GM23338 (cell line): Measurements from ENCODE around the gene SLC6A7. TPM values are rescaled to one million over a fixed set of nuclear protein-coding genes. Genes with fewer than 3 reads are reported as not detected.

Source experiments
- ATAC-seq: fragments of 200-7000 bp; cut with Tn5 transposase; 3 replicates; pipeline ENCODE4 v1.9.1; 2020
- DNase-seq: peaks from one replicate; pipeline ENCODE4 v3.0.0-alpha.2; 2015; ENCODE audit warnings: low spot score
- H2AFZ ChIP-seq: fragments of 200-600 bp; sonication (generic); 2 replicates; pipeline ENCODE4 v1.8.0; 2016; ENCODE audit warnings: antibody characterized with exemption, mild to moderate bottlenecking, moderate library complexity
- H3F3A ChIP-seq: fragments of 200-600 bp; sonication (generic); replicated peaks from 2 replicates; pipeline ENCODE4 v1.8.0; 2017; ENCODE audit warnings: antibody characterized with exemption, mixed run types, low read depth
- H3K27ac ChIP-seq: fragments of 200-600 bp; sonication (generic); 2 replicates; pipeline ENCODE4 v1.6.1; 2016; ENCODE audit warnings: low read depth
- H3K27me3 ChIP-seq: fragments of 200-600 bp; sonication (generic); 2 replicates; pipeline ENCODE4 v1.8.0; 2016; ENCODE audit warnings: mild to moderate bottlenecking, mixed run types, moderate library complexity; ENCODE audit not compliant: insufficient read depth
- H3K36me3 ChIP-seq: fragments of 200-600 bp; sonication (generic); 2 replicates; pipeline ENCODE4 v1.8.0; 2016; ENCODE audit warnings: mild to moderate bottlenecking; ENCODE audit not compliant: insufficient read depth
- H3K4me1 ChIP-seq: fragments of 200-600 bp; sonication (generic); 2 replicates; pipeline ENCODE4 v1.8.0; 2016; ENCODE audit warnings: mild to moderate bottlenecking, moderate library complexity; ENCODE audit not compliant: insufficient read depth
- H3K4me2 ChIP-seq: fragments of 200-600 bp; sonication (generic); 2 replicates; pipeline ENCODE4 v1.7.1; 2017; ENCODE audit warnings: mixed run types
- H3K4me3 ChIP-seq: fragments of 200-600 bp; sonication (generic); 2 replicates; pipeline ENCODE4 v1.6.1; 2016; ENCODE audit warnings: mixed run types
- H3K79me2 ChIP-seq: fragments of 200-600 bp; sonication (generic); replicated peaks from 2 replicates; pipeline ENCODE4 v1.8.0; 2017; ENCODE audit warnings: mild to moderate bottlenecking; ENCODE audit not compliant: insufficient read depth
- H3K9me2 ChIP-seq: fragments of 200-600 bp; sonication (generic); 2 replicates; pipeline ENCODE4 v1.8.0; 2017; ENCODE audit not compliant: insufficient read depth
- H4K20me1 ChIP-seq: fragments of 200-600 bp; sonication (generic); replicated peaks from 2 replicates; pipeline ENCODE4 v1.8.0; 2017; ENCODE audit warnings: mild to moderate bottlenecking; ENCODE audit not compliant: insufficient read depth
- H3K27ac Mint-ChIP-seq: 2 replicates; pipeline ENCODE4 v1.8.0; 2020; ENCODE audit warnings: inconsistent platforms, mild to moderate bottlenecking, moderate library complexity, mixed read lengths
- H3K27me3 Mint-ChIP-seq: 3 replicates; pipeline ENCODE4 v1.8.0; 2022; ENCODE audit warnings: low read depth, mild to moderate bottlenecking, moderate library complexity, mixed read lengths, inconsistent platforms; ENCODE audit not compliant: insufficient read depth, poor library complexity
- H3K36me3 Mint-ChIP-seq: 3 replicates; pipeline ENCODE4 v1.8.0; 2021; ENCODE audit warnings: low read depth, mild to moderate bottlenecking, inconsistent platforms, moderate library complexity, mixed read lengths
- H3K4me1 Mint-ChIP-seq: 3 replicates; pipeline ENCODE4 v1.8.0; 2020; ENCODE audit warnings: mild to moderate bottlenecking, inconsistent platforms, mixed read lengths
- H3K4me3 Mint-ChIP-seq: 3 replicates; pipeline ENCODE4 v1.8.0; 2021; ENCODE audit warnings: moderate library complexity, mild to moderate bottlenecking, inconsistent platforms, mixed read lengths
- H3K9me3 Mint-ChIP-seq: 3 replicates; pipeline ENCODE4 v1.8.0; 2020; ENCODE audit warnings: moderate library complexity, mild to moderate bottlenecking, inconsistent platforms, mixed read lengths
- EZH2phosphoT487 ChIP-seq: fragments of 200-600 bp; sonication (generic); IDR thresholded peaks from one replicate; pipeline ENCODE4 v1.8.1; 2018; ENCODE audit warnings: antibody characterized with exemption; ENCODE audit not compliant: unreplicated experiment
- JUNB ChIP-seq: IDR thresholded peaks from one replicate; pipeline ENCODE4 v1.6.1; 2016; ENCODE audit warnings: antibody characterized with exemption; ENCODE audit not compliant: unreplicated experiment
- NANOG ChIP-seq: IDR thresholded peaks from 2 replicates; pipeline ENCODE4 v1.6.1; 2016; ENCODE audit warnings: antibody characterized with exemption, borderline replicate concordance
- STAT1 ChIP-seq: IDR thresholded peaks from one replicate; pipeline ENCODE4 v1.6.1; 2016; ENCODE audit warnings: antibody characterized with exemption; ENCODE audit not compliant: unreplicated experiment
- polyA plus RNA-seq: library from polyadenylated mRNA; unstranded; fragments of >200 nt; fragmentation: Nextera tagmentation; extraction: Ambion mirVana; gene quantifications from 2 replicates; pipeline ENCODE4 v1.2.1, GENCODE V29; 2016
- total RNA-seq: library from RNA; depleted of rRNA; stranded (reverse); fragments of >200 nt; shearing (Covaris generic); gene quantifications from 2 replicates; pipeline ENCODE4 v1.2.3, GENCODE V29; 2014
- TF ChIP-seq, protein P1 (sequence below): fragments of 250-450 bp; sonication (Bioruptor Pico); IDR thresholded peaks from 2 replicates; pipeline ENCODE4 v1.5.0; 2020; ENCODE audit warnings: mild to moderate bottlenecking, moderate library complexity
- TF ChIP-seq, protein P2 (sequence below): IDR thresholded peaks from one replicate; pipeline ENCODE4 v1.6.1; 2018; ENCODE audit warnings: antibody characterized with exemption; ENCODE audit not compliant: unreplicated experiment
- TF ChIP-seq, protein P3 (sequence below), 2 experiments: fragments of 200-600 bp in 1 of 2; sonication (generic) in 1 of 2; conservative IDR thresholded peaks; 2 replicates each; pipeline versions ENCODE4 v1.5.1 to v1.6.1; 2016 to 2017; ENCODE audit warnings: antibody characterized with exemption in 2 of 2, low read depth in 2 of 2, mild to moderate bottlenecking in 2 of 2, moderate library complexity in 1 of 2

SLC6A7 gene
- total and polyA plus RNA-seq, 2 experiments from 2014 or later: not detected

- peak; percentile 41 for ATAC-seq
- no peaks in the 10 kb centered on the region for H3F3A ChIP-seq
- no peaks in the 10 kb centered on the region for H3K4me1 ChIP-seq
- H3K36me3 Mint-ChIP-seq: no peaks in the 10 kb centered on the region
- no peaks in the 10 kb centered on the region for H3K9me3 Mint-ChIP-seq
- H3K4me2 ChIP-seq: no peak overlapping the region
- H3K27me3 Mint-ChIP-seq: peaks cover 4% of the 10 kb centered on the region
- no peak overlapping the region for H3K27ac ChIP-seq
- H3K36me3 ChIP-seq: no peaks in the 10 kb centered on the region
- H3K79me2 ChIP-seq: no peaks in the 10 kb centered on the region
- H4K20me1 ChIP-seq: no peaks in the 10 kb centered on the region
- H3K4me3 Mint-ChIP-seq: no peak overlapping the region
- no peaks in the 10 kb centered on the region for H3K27me3 ChIP-seq
- no peak overlapping the region for H2AFZ ChIP-seq
- DNase-seq: no peak
- H3K4me3 ChIP-seq: no peak overlapping the region
- H3K9me2 ChIP-seq: no peaks in the 10 kb centered on the region
- H3K4me1 Mint-ChIP-seq: peaks cover 3% of the 10 kb centered on the region; the same call in 1 of the 3 replicates
- TF ChIP-seq JUNB (no peak), NANOG (no peak), STAT1 (no peak), EZH2phosphoT487 (no peak)
- TF ChIP-seq, protein P1, sequence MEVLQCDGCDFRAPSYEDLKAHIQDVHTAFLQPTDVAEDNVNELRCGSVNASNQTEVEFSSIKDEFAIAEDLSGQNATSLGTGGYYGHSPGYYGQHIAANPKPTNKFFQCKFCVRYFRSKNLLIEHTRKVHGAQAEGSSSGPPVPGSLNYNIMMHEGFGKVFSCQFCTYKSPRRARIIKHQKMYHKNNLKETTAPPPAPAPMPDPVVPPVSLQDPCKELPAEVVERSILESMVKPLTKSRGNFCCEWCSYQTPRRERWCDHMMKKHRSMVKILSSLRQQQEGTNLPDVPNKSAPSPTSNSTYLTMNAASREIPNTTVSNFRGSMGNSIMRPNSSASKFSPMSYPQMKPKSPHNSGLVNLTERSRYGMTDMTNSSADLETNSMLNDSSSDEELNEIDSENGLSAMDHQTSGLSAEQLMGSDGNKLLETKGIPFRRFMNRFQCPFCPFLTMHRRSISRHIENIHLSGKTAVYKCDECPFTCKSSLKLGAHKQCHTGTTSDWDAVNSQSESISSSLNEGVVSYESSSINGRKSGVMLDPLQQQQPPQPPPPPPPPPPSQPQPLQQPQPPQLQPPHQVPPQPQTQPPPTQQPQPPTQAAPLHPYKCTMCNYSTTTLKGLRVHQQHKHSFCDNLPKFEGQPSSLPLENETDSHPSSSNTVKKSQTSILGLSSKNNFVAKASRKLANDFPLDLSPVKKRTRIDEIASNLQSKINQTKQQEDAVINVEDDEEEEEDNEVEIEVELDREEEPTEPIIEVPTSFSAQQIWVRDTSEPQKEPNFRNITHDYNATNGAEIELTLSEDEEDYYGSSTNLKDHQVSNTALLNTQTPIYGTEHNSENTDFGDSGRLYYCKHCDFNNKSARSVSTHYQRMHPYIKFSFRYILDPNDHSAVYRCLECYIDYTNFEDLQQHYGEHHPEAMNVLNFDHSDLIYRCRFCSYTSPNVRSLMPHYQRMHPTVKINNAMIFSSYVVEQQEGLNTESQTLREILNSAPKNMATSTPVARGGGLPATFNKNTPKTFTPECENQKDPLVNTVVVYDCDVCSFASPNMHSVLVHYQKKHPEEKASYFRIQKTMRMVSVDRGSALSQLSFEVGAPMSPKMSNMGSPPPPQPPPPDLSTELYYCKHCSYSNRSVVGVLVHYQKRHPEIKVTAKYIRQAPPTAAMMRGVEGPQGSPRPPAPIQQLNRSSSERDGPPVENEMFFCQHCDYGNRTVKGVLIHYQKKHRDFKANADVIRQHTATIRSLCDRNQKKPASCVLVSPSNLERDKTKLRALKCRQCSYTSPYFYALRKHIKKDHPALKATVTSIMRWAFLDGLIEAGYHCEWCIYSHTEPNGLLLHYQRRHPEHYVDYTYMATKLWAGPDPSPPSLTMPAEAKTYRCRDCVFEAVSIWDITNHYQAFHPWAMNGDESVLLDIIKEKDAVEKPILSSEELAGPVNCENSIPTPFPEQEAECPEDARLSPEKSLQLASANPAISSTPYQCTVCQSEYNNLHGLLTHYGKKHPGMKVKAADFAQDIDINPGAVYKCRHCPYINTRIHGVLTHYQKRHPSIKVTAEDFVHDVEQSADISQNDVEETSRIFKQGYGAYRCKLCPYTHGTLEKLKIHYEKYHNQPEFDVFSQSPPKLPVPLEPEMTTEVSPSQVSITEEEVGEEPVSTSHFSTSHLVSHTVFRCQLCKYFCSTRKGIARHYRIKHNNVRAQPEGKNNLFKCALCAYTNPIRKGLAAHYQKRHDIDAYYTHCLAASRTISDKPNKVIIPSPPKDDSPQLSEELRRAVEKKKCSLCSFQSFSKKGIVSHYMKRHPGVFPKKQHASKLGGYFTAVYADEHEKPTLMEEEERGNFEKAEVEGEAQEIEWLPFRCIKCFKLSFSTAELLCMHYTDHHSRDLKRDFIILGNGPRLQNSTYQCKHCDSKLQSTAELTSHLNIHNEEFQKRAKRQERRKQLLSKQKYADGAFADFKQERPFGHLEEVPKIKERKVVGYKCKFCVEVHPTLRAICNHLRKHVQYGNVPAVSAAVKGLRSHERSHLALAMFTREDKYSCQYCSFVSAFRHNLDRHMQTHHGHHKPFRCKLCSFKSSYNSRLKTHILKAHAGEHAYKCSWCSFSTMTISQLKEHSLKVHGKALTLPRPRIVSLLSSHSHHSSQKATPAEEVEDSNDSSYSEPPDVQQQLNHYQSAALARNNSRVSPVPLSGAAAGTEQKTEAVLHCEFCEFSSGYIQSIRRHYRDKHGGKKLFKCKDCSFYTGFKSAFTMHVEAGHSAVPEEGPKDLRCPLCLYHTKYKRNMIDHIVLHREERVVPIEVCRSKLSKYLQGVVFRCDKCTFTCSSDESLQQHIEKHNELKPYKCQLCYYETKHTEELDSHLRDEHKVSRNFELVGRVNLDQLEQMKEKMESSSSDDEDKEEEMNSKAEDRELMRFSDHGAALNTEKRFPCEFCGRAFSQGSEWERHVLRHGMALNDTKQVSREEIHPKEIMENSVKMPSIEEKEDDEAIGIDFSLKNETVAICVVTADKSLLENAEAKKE (CRISPR knock-in tag): no peak
- TF ChIP-seq, protein P2, sequence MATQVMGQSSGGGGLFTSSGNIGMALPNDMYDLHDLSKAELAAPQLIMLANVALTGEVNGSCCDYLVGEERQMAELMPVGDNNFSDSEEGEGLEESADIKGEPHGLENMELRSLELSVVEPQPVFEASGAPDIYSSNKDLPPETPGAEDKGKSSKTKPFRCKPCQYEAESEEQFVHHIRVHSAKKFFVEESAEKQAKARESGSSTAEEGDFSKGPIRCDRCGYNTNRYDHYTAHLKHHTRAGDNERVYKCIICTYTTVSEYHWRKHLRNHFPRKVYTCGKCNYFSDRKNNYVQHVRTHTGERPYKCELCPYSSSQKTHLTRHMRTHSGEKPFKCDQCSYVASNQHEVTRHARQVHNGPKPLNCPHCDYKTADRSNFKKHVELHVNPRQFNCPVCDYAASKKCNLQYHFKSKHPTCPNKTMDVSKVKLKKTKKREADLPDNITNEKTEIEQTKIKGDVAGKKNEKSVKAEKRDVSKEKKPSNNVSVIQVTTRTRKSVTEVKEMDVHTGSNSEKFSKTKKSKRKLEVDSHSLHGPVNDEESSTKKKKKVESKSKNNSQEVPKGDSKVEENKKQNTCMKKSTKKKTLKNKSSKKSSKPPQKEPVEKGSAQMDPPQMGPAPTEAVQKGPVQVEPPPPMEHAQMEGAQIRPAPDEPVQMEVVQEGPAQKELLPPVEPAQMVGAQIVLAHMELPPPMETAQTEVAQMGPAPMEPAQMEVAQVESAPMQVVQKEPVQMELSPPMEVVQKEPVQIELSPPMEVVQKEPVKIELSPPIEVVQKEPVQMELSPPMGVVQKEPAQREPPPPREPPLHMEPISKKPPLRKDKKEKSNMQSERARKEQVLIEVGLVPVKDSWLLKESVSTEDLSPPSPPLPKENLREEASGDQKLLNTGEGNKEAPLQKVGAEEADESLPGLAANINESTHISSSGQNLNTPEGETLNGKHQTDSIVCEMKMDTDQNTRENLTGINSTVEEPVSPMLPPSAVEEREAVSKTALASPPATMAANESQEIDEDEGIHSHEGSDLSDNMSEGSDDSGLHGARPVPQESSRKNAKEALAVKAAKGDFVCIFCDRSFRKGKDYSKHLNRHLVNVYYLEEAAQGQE: no peak
- TF ChIP-seq, protein P3, sequence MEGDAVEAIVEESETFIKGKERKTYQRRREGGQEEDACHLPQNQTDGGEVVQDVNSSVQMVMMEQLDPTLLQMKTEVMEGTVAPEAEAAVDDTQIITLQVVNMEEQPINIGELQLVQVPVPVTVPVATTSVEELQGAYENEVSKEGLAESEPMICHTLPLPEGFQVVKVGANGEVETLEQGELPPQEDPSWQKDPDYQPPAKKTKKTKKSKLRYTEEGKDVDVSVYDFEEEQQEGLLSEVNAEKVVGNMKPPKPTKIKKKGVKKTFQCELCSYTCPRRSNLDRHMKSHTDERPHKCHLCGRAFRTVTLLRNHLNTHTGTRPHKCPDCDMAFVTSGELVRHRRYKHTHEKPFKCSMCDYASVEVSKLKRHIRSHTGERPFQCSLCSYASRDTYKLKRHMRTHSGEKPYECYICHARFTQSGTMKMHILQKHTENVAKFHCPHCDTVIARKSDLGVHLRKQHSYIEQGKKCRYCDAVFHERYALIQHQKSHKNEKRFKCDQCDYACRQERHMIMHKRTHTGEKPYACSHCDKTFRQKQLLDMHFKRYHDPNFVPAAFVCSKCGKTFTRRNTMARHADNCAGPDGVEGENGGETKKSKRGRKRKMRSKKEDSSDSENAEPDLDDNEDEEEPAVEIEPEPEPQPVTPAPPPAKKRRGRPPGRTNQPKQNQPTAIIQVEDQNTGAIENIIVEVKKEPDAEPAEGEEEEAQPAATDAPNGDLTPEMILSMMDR (conservative IDR thresholded peaks at IDR 0.05; ENCODE audit: low read depth in 2 of 2): no peak
- H3K27ac Mint-ChIP-seq: no peak overlapping the region
Observed at GRCh38 chr5:150241298-150242160, 51.7 kb downstream of the SLC6A7 start.
